Stimulated activated CD4-positive, alpha-beta T cell treated with anti-CD3 and anti-CD28 coated beads, Interleukin-1b, Interleukin-23, amount 100 ng/mL, for 4 hours (primary cell): ENCODE measurements around the gene WIPI1.

Experiments used
- DNase-seq, 2 donors: peaks; one replicate each; pipeline ENCODE4 v3.0.0-alpha.2; 2020; ENCODE audit warnings: low read depth in 2 of 2

WIPI1 gene

DNA sequence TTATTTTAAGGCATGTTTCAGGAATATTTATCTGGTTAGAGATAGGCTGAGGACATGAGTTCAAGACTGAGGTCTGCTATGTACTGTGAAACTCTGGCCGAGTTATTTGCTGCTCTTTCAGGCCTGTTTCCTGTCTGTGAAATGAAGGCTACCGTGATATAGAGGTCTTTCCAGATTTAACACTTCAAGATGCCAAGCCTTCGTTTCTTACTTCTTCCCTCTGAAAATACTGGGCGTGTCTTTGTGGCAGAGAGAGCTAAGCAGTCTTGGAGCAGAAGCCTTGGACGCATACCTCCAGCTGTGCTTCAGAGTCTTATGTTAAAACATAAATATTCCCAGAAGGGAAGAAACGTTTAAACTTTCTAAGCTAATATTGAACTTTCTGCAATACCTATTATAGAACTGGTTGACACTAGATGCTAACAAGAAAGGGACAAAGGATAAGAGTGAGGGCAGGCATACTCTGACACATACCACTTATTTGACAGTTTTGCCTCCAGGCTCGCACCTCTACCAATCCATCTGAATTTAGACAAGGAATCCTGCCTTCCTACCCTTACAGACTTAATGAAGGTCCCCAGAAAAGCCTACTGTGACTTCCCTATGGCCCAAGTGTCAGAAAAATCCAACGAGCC is 17.5 kb downstream of the WIPI1 start:
- DNase-seq, result no peak

DNA sequence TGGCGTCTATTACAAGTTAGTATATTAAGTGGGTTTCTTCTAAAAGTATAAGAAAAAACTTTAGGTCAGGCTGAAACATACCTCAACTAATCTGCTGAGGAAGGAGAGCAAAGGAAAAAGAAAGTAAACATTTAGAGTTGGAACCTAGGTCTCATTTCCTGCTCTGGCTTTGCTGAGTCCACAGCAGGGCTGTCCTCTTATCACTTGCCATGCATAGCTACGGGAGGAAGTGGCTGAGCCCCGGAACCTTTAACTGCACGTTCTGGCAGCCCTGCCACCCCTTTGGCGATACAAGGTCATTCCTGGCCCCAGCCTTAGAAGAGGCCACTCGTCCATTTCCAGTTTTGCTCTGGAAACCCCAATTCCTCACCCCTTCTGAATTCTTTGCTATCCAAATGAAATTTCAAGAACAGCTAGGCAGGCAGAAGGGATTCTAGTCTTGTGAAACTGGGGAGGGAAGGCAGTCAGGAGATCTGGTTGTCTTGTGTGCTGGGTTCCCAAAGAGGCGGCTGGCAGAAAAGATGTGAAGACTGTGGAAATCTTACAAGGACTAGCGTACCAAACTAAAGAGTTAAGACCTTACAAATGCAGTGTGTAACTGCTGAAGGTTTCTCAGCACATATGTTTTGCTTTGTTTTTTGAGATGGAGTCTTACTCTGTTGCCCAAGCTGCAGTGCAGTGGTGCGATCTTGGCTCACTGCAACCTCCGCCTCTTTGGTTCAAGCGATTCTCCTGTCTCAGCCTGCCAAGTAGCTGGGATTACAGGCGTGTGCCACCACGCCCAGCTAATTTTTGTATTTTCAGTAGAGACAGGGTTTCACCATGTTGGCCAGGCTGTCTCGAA is 19.1 kb downstream of the WIPI1 start:
- no peak for DNase-seq

DNA sequence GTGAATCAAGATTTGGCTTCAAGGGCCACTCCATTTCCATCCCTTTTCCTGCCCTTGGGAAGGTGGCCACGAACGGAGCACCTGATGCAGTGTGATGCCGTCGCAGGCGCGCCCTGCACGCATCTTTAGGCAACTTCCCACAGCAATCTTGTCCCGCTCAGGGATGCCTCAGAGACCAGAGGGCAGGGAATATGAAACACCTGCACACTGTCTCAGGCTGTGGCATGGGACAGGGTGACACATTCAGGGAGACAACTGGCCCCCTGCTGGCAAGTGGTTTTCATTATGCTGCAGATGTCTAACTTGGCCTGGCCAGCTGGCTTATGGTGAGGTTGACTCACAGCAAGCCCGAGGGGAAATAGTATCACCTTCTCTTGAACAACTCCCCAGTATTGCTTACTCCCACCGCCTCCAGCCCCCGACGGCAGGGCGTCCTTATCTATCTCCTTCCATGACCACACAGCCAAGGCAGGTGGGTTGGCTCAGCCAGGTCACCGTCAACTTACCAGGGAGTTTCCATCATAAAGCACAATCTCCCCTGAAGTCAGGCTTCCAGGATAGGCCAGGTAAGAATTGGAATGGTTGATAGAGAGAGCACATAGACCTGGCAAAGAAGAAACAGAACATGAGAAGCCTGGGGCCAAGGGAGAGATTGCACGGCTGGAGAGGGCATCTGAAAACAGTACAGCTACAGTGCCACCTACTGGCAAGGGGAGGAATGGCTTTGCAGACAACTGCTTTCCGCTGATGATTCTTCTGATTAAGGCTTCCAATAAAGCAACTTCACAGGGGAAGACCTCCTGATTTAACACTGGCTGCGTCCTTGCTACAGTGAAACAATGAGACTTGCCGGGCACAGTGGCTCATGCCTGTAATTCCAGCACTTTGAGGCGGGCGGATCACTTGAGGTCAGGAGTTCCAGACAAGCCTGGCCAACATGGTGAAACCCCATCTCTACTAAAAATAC is 21.1 kb downstream of the WIPI1 start:
- DNase-seq, result peak; percentile 70 to 78

DNA sequence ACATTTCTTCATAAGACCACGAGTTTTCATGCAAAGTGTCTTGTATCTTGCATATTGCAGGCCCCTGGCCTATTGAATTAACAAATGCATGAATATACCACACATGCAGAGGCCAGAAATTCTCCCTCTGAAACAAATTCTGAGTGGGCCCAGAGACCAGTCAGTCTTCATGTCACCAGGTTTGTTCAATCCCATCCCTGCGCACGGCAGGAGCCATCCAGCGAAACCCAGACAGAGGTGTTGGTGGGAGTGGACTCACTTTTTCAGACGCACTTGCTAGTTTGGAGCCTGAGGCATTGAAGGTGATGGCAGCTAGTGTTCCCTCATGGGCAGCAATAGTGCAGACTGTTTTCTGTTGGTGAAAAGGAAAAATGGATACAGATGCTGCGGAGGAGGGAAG is 21.9 kb downstream of the WIPI1 start:
- DNase-seq, result no peak

DNA sequence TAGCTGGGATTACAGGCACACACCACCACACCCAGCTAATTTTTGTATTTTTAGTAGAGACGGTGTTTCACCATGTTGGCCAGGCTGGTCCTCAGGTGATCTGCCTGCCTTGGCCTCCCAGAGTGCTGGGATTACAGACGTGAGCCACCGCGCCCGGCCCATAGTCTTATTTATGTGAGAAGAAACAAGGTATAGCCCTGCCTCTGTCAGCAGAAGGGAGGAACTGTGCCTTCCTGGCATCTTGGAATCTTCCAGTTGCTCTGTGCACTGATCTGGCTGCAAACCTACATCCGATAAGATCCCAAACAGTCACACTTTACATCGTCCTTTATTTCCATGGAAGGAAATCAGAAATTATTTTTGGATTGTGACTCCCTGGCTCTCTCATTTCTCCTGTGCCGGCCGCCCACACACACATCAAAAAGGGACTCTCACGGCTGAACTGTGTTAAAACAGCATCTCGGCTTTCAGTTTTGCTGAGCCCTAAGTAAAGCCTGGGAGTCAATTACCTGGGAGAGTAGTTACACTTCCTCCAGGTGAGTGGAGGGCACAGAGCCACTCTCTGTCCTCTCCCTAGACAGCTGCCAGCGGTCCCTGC is 23.3 kb downstream of the WIPI1 start:
- DNase-seq, result no peak

DNA sequence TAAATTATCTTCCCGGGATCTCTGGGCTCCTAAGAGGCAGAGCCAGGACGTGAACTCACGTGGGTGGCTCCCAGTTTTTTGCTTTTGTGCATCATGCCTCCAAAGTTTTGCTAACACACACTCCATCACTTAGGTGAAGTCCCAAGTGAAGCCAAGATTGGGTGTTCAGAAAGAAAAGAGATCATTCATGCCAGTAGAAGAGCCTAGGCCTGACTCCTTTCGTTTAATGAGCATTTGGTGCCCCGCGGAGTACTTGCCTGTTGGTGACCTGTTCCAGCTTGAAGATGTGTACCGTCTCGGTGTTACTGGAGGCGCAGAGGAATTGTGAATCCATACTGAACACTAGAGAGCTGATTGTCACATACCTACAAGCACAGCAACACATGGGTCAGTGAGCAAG is 24.1 kb downstream of the WIPI1 start:
- DNase-seq, result no peak

DNA sequence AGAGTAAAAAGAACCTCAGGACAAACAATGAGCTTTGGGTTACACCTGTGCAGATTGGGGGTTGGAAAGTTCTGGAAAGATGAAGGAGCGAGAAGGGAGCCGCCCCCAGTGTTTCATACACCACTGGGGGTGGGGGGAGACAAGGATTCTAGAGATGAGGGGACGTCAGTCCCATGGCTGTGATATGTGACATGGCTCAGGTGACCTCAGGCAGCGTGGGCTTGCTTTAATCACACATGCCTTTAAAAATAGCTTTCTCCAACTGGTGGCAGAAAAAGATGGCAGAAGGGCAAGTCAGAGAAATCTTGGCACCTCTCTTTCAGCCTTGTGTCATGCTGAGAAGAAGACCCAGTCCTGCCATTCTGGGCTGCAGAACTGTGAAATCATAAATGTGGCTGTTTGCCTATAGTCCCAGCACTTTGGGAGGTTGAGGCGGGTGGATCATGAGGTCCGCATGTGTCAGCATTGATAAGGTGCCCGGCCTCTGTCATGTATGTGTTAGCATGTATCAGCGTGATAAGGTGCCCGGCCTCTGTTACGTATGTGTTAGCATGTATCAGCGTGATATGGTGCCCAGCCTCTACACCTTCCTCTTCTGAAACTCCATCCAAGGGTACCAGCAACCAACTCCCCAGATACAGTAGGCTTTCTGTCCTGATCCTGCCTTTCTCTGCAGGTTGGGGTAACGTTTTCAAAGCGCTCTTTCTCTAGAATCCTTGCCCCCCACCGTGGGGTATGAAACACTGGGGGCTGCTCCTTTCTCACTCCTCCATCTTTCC is 25.0 kb downstream of the WIPI1 start:
- no peak for DNase-seq

DNA sequence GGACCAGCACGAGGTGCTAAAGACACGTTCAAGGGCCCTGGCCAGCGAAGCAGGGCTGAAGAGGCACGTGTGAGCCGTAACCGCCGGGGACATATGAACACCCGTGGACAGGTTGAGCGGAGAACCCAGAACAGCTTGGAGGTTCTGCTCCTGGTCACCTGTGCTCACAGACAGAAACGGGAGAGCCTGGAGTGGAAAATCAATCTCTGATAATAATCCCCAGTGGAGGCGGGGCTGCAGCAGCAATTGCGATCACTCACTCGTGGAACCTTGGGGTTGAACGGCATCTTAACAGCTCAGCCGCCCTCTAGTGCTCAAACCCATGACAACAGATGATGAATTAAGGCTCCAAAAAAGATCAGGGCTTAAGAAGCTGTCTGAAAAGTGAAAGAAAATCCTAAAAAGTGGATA is 25.6 kb downstream of the WIPI1 start:
- peak; percentile 14 to 48 for DNase-seq

DNA sequence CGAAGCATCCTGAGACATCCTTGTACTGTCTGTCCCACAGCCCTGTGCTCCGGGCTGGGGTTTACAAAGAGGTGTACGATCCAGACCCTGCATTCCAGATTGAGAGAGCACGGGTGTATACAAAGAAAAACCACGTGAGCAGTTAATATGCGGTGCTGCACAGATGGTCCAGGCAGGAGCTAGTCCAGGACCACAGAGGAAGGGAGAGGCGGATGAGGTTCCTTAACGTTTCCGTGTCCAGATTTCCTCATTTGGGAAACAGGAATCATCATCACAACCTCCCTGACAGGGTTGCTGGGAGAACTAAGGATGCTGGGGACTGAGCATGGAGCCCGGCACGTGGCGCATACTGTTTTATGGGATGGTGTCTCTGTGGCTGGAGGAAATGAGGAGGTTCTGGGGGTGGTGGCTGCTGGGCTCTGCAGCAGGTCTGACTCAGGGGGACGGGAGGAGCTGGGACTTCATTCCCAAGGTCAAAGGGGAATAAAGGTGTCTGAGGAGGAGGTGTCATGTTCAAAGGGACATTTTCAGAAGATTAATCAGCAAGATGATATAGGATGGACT is 26.2 kb downstream of the WIPI1 start:
- no peak for DNase-seq

DNA sequence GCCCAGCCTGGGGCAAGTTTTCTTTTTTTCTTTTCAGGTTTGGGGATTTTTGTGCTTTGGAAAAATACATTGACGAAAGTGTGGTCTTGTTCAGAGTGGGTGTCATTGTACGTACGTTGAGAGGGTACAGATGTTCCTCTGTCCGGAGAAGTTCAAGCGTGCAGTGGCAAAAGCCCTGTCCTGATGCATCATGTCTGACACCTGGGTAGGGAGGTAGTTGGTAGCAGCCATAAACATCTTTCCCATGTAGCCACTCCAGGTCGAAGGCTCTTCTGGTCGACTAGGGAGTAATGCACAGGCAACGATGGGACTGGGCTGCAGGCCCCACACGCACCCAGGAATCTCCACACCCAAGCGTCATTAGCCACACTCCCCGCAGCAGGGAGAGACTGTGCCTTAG is 27.4 kb downstream of the WIPI1 start:
- DNase-seq, result no peak

DNA sequence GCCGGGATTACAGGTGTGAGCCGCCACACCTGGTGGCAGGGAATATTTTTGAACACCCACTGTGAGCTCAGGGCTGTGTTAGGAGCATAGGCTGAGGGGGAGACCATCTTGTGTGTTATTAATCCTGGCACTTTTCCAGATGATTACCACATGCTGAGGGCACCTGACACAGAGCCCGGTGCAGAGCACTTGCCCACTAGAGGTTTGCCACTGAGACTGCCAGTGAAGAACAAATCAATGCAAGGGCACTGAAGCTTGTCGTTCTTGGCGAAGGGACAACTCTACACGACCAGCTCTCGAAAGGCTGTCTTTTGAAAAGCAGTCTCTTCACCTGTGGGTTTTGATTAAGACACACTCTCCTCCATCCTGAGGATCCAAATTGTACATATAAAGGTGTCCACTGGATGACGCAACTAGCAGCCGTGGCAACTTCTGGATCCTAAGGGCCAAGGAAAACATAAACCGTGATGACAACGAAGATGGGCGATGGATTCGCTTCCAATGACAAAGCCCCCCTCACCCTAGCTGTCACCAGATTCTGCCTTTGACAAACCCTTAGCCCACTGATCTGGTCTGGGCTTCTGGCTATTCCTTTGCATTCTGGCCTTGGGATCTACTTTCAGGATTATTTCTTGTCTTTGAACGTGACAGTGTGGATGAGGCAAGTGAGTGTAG is 28.7 kb downstream of the WIPI1 start:
- no peak for DNase-seq

DNA sequence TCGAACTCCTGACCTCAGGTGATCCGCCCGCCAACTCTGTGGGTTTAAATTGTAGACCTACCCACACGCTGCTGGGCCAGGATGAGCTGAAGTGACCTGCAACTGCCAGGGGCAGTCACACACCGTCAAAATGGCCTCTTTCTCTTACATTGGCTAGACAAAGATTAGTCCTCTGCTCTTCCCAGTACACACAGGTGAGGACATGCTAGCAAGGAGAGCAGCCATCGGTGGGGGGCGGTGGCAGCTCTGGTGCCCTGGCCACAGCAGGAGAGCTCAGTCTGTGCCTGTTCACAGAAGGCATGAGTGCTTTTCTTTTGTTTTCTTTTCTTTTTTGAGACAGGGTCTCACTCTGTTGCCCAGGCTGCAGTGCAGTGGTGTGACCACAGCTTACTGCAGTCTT is 29.7 kb downstream of the WIPI1 start:
- no peak for DNase-seq

DNA sequence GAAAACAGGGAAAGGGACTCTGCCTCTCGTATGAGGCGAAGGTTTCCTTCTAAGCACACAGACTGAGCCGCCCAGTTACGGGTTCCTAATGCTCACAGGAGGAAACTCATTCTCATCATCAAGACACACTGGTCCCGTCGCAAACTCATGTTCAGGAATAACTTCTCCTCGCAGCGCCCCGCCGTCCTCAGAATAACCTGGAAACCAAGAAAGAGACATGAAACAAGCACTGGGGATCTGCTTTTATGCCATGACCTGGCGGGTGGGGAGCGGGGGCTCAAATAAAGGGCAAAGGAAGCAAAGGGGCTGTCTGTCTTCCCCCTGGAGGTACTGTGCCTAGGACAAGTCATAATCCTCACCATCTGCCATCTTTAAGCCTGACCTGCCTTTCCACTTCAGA is 31.3 kb downstream of the WIPI1 start:
- no peak for DNase-seq

DNA sequence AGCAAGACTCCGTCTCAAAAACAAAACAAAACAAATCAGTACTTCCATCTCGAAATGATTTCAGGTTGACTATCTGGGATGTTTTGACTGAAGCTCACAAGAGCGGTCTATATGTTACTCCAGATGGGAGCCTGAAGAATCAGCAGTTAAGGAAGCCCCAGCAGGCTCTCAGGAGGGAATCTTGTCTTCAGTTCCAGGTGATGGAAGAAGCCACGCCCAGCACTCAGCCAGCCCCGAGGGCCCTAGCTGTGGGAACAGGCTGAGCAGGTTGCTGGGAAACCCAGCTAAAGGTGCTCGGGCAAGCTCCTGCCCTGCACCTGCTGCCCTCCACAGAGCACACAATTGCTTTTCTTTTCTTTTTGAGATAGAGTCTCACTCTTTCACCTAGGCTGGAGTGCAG is 32.4 kb downstream of the WIPI1 start:
- no peak for DNase-seq

DNA sequence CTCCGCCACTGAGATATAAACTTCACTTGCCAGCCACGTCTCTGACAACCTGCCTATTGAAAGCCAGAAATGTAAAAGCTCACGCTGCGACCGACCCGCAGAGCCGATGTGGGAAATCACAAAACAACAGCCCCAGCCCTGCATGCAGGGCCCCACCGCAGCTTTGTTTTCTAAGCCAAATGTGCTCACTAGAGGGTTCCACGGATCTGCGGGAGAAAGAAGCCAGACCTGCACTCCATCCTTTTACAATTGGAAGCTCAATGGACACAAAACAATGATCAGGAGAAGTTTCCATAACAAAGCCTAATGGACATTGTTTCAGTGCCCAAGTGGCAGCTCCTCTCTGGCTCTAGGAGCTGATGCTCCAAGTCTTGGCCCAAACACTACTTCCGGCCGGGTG is 33.1 kb downstream of the WIPI1 start:
- no peak for DNase-seq

DNA sequence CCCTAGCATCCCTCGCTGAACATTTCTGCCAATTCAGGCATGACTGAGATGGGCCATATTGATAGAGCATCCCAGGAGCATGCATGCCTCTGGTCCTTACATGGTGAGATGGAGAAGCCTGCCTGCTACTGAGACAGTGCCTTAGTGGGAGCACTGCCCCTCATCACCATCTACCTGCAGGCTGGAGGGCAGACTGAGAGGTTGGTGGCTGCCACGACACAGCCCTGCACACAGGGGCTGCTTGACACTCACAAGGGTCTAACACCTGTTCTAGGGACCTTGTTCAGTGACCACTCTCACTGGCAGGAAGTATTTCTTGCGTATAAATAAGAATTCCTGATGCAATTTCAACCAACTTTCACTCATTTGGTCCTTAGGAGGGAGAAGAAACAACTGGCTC is 34.0 kb downstream of the WIPI1 start:
- DNase-seq, result no peak

DNA sequence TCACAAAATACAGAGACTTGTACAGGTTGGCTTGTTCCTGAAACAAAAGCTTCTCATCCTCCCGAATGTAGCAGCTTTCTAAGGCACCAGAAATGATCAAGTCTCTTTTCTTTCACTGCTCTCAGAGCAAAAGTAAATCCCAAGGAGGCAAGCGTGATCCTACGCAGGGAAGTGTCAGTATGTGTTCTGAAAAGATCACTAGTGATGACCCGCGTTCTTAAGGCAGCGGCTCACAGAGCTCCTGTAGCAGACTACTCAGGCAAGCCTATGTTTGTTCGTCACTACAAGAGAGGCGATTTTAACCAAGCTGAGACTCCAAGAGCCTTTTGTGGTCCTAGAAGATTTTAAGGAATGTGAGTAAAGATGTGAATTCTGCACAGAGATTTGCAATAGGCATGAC is 34.5 kb downstream of the WIPI1 start:
- DNase-seq, result no peak

DNA sequence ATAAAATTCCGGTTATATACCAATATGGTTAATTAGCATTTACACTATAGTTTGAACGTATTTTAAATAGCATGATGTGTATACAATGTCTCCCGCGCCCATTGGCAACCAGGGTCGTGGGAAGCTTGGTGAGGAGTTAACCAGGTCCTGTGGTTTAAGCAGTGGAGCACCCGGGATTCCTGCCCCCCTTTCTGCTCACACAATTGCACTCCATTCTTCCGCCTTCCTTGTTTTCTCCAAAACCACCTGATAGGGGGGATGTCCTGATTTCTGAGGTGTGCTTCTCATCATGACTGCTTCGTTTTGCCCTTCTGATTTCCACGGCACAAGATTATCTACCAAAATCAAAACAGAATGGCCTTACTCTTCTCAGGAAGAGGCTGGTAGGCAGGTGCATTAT is 35.8 kb downstream of the WIPI1 start:
- no peak for DNase-seq

DNA sequence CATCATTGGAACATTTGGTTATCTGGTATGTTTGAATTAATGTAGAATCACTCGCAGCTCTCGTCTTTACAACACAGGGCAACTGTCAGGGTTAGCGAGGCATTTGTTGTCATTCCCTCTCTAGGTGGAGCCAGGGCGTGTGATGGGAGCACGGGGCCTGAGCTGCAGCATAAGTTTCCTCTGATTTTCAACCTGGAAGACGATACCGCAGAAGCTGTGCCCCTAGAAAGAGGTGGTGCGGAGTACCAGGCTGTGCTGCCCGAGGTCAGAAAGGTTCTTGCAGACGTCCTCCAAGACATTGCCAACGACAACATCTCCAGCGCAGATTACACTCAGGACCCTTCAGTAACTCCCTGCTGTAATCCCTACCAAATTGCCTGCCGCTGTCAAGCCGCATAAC is 37.2 kb downstream of the WIPI1 start:
- DNase-seq, result no peak

DNA sequence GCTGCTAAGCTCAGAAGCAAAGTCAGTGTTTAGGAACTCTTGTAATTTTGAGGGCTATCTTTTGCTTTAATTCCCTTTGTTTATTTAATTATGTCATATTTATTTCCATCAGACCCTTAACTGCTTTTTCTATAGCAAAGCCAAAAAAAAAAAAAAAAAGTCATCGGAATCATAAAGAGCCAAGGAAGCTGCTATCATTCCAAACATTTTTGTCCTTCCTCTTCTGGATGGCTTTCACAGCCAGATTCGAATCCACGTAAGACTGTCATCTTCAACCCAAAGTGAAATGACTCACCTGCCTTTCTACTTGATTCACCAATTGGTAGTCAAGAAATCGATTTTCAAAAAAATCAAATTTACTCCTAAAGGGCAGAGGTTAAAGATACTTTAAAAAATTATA is 38.4 kb downstream of the WIPI1 start:
- DNase-seq, result no peak
